Activated naive CD4-positive, alpha-beta T cell treated with Interleukin-2 at 50 U/mL for 16 hours (primary cell): Measurements from ENCODE around the gene DDX56.
"Not testable (repeated sequence)": the region's sequence is repeated elsewhere in the genome, so short reads cannot be mapped to it uniquely, and the experiment has no call there.

Source experiments
- DNase-seq: peaks from one replicate; pipeline ENCODE4 v3.0.0-alpha.2; 2020

The DDX56 gene

DNA sequence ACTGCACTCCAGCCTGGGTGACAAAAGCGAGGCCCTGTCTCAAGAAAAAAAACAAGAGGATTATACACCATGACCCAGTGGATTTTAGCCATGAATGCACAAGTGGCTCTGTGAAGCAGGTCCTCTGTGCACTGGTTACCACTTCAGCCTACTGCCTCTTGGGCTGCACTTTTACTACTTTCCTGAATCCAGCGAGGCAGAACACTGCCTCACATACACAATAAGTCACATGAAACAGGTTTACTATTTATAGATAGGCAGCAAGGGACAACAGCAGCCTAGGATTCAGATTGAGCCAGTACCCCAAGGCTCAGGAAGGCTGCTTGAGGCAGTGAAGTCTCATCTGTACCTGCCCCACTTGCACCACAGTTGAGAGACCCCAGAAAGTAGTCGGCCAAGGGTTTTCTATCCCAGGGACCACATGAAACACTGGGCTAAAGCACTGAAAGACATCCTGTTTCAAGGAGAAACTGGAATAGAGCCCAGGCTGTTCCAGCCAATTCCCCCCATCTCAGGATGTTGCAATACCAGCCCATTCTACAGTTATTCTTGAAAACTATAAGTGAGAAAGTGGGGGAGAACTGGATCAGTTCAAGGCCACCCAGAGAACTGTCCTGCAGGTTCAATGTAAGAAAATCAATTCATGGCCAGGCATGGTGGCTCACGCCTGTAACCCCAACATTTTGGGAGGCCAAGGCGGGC is 22.4 kb upstream of the DDX56 start:
- no peak for DNase-seq

- no peak for DNase-seq
Observed at GRCh38 chr7:44590910-44591309, 17.2 kb upstream of the DDX56 start.

GRCh38 chr7:44587843-44588711 is 14.4 kb upstream of the DDX56 start:
- DNase-seq: peak; percentile 62

- DNase-seq: no peak
Observed at GRCh38 chr7:44583146-44583865, 9.6 kb upstream of the DDX56 start.

GRCh38 chr7:44581879-44582603 is 8.3 kb upstream of the DDX56 start, which contains the start of gene TMED4:
Gene TMED4 (minus strand): TSS chr7:44582231. CDS start chr7:44582206, 25 bp downstream.
- DNase-seq: peak; percentile 100

- peak; percentile 45 for DNase-seq
Observed at GRCh38 chr7:44580945-44581878, 7.5 kb upstream of the DDX56 start.

- no peak for DNase-seq
Observed at GRCh38 chr7:44576228-44576627, 2.5 kb upstream of the DDX56 start.

GRCh38 chr7:44575054-44575453 is 1.3 kb upstream of the DDX56 start:
- no peak for DNase-seq

GRCh38 chr7:44574287-44574872 is 672 bp upstream of the DDX56 start:
- DNase-seq: no peak

- no peak for DNase-seq
Observed at GRCh38 chr7:44572771-44573170, 937 bp downstream of the DDX56 start.

GRCh38 chr7:44569959-44570358 is 3.7 kb downstream of the DDX56 start:
- DNase-seq: no peak

DNA sequence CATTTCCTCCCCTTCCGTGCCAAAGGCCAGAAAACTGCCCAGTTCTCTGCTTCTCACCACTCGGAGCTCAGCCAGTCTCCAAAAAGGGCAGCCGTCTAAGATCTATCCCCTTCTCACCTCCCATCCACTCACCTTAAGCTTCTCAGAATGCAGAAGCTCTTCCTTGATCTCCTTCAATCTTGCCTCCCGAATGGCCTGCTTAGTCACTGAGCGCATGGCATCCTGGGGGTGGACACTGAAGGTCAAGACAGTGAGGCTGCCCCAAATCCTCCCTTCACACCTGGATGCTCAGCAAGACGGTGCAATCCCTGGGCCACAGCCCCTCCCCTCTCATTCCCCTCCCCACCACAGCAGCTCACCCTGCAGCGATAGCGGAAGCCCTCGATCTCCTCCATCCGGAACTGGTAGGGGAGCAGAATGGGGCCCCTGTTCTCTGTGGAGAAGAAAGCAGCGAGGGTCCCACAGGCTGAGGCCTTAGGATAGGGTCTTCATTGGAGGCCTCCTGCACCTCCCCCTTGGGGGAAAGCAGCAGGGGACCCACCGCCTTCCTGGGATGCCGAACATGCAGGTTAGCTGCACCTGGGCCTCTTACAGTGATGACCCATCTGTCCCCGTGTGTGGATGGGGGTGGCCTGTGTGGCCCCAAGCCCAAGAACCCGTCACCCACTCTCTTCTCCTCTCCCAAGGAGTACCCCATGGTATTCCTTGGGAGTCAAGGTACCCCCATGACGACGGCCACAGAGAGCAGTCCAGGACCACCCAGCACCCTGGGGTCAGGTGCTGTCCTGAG is 4.7 kb downstream of the DDX56 start:
- DNase-seq: no peak

DNA sequence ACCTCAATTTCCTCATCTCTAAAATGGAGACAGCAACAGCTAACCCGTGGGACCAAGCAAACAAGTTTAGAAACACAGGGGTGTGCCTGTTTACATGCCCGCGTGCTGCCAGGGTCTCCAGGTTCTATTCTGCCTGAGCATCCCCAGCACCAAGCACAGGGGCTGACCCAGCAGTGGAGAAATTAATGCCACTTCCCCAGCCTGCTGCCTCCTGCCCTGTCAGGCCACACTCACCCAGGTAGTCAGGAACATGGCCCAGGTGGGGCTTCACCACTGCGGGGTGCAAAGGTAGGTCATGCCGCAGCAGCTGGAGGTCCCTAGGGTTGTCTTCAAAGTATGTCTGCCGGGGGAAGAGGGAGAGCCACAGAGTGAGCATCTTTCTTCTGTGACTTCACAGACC is 5.8 kb downstream of the DDX56 start:
- no peak for DNase-seq

- no peak for DNase-seq
Observed at GRCh38 chr7:44566680-44567079, 7.0 kb downstream of the DDX56 start.

GRCh38 chr7:44565795-44566559 is 7.7 kb downstream of the DDX56 start:
- DNase-seq: no peak

DNA sequence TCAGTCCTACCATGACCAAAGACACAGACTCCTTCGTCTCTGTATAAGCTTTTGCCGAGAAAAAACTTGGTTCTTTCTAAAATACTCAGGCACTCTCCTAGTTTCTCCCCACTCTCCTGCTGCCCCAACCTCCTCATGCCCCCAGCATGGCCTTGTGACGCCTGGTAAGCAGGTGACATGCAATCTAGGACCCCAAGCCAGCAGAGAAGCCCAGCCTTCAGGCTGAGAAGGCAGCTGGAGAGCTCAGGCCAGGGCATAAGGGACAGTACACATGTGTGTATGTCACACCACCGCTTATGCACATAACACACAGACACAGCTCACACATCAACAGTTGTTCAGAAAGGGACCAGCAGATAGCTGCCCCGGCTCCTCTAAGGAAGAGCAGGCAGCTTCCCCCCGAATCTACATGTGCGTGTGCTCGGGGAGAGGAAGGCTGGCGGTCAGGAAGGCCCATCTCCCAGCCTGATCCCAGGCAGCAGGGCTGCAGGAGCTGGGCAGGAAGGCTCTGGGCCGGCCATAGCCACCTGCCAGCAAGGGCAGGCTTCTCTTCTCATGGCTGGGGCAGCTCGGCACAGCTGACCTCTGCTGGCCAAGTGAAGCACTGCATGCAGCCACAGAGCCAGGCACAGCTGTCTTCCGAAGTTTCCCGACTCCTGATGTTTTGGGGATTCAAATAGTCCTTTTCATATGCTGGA is 8.5 kb downstream of the DDX56 start:
- DNase-seq: peak; percentile 70

DNA sequence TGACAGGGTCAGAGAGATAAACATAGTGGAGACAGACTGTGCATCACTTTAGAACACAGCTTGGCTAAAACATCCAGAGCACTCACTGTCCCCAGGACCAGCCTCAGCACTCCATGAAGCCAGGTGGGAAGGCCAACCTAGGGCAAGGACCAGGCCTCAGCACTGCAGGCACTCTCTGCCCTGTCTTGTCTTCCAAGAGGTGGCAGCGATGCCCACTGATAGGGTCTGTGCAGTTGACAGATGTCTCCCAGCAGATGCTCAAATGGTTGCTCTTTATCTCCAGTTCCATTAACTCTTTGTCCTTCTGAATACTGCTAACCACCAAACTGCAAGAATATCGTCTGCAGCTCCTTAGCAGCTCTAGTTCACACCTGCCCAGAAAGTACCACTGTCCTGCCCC is 9.1 kb downstream of the DDX56 start:
- DNase-seq: no peak

- no peak for DNase-seq
Observed at GRCh38 chr7:44563171-44563679, 10.5 kb downstream of the DDX56 start.

DNA sequence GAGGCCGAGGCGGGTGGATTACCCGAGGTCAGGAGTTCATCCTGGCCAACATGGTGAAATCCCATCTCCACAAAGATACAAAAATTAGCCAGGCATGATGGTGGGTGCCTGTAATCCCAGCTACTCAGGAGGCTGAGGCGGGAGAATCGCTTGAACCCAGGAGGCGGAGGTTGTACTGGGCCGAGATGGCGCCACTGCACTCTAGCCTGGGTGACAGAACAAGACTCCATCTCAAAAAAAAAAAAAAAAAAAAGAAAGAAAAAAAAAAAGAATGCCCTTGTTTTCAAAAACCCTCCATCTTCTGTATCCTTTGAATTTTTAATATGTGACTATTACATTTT is 11.1 kb downstream of the DDX56 start:
- not testable (repeated sequence) for DNase-seq
